Adrenal gland (tissue), 12 donors: ENCODE results near the gene DRGX. TPM values are rescaled to one million over a fixed set of nuclear protein-coding genes. Genes with fewer than 3 reads are reported as not detected.

Experiments used
- DNase-seq, 7 donors: peaks; one replicate each; pipeline ENCODE4 v3.0.0-alpha.2; 2019 to 2020
- H3K27ac ChIP-seq, 5 donors: fragments of 200-600 bp; sonication (generic) in 4 of 5; 1 replicate in 3 of 5; 2 replicates in 2 of 5; pipeline versions ENCODE4 v1.5.1 to v1.8.0; 2016 to 2020; ENCODE audit warnings: mild to moderate bottlenecking in 1 of 5
- H3K27me3 ChIP-seq: fragments of 200-600 bp; 2 replicates; pipeline ENCODE4 v1.8.0; 2021
- H3K36me3 ChIP-seq, 2 donors: fragments of 200-600 bp; replicated peaks in 1 of 2; 1 replicate in 1 of 2; 2 replicates in 1 of 2; pipeline versions ENCODE4 v1.5.1 to v1.8.0; 2018 to 2022
- H3K4me1 ChIP-seq, 2 donors: fragments of 200-600 bp; replicated peaks in 1 of 2; 1 replicate in 1 of 2; 2 replicates in 1 of 2; pipeline versions ENCODE4 v1.5.1 to v1.8.0; 2018 to 2021
- H3K4me3 ChIP-seq, 4 donors: fragments of 200-600 bp; sonication (generic) in 3 of 4; one replicate each; pipeline ENCODE4 v1.5.1; 2016 to 2018
- H3K9me3 ChIP-seq, 3 donors: fragments of 200-600 bp; sonication (generic) in 1 of 3; replicated peaks in 1 of 3; 1 replicate in 2 of 3; 2 replicates in 1 of 3; pipeline versions ENCODE4 v1.5.1 to v1.8.0; 2016 to 2021
- CTCF ChIP-seq, 6 experiments: fragments of 450-650 bp in 4 of 6; fragments of 200-600 bp in 2 of 6; sonication (generic) in 1 of 6; IDR thresholded peaks; 1 replicate in 5 of 6; 2 replicates in 1 of 6; pipeline versions ENCODE4 v1.5.1 to v1.8.0; 2016 to 2021; ENCODE audit warnings: antibody characterized with exemption in 6 of 6, mild to moderate bottlenecking in 2 of 6, moderate library complexity in 1 of 6
- POLR2A ChIP-seq, 2 donors: fragments of 450-650 bp; IDR thresholded peaks; one replicate each; pipeline ENCODE4 v1.6.1; 2017; ENCODE audit warnings: antibody characterized with exemption in 2 of 2, mild to moderate bottlenecking in 2 of 2, moderate library complexity in 1 of 2
- WGBS, 4 donors: extraction: QIAGEN DNeasy Blood & Tissue Kit in 2 of 4; methylation state at CpG; one replicate each; pipeline versions ENCODE4 v1.1.5 to v1.1.7; 2013 to 2017; 5-methylcytosine and 5-hydroxymethylcytosine counted together
- intact Hi-C, 2 donors: fragments of 100-400 bp; cut with DNase I; formaldehyde crosslinking; loops; one replicate each; pipeline versions ENCODE4 v1.14.1 to v1.15.0; 2022 to 2023
- polyA plus RNA-seq, 3 donors: library from polyadenylated mRNA; stranded (reverse); fragments of 200-250 nt in 2 of 3; fragments of 350-450 nt in 1 of 3; fragmentation: Illumina TruSeq in 1 of 3; extraction: RNeasy Lipid Tissue Mini Kit (QIAGEN cat#74804) in 1 of 3; gene quantifications; one replicate each; pipeline ENCODE4 v1.2.3, GENCODE V29; 2013 to 2014
- total RNA-seq, 9 donors: library from RNA; depleted of rRNA in 4 of 9; stranded (reverse); fragments of >200 nt in 4 of 9; fragments of 120-200 nt in 1 of 9; fragmentation: NEBNext Ultra II Directional in 1 of 9; extraction: Animal tissue kit (Norgen Biotek cat#: 25700) in 1 of 9; gene quantifications; one replicate each; pipeline versions ENCODE4 v1.1.0 to v1.2.4, GENCODE V29; 2013 to 2023
- donor health status: healthy with polysubstance abuse.
- donor health status: Bipolar disorder and iron deficiency.
- donor health status: DM: yes; HTN: yes; CAD: no.
- donor health status: DM: no; HTN: no; CAD: no.
- donor health status: DM: no; HTN: no; CAD: no.
- donor health status: DM: yes; HTN: yes; CAD: no.

Gene DRGX
- total and polyA plus RNA-seq, 12 donors: 0.06 to 9.6 (median 2.8) TPM; not detected in 4

GRCh38 chr10:49347827-49348226, 48.1 kb downstream of the DRGX start:
- H3K36me3 ChIP-seq: no peaks in the 10 kb centered on the region
- H3K27ac ChIP-seq: no peak overlapping the region
- TF ChIP-seq POLR2A (IDR thresholded peaks at IDR 0.05): no peak
- intact Hi-C loops: no loop called here
- no peaks in the 10 kb centered on the region for H3K4me1 ChIP-seq
- H3K4me3 ChIP-seq: no peak overlapping the region
- 71 to 88% (median 76%) methylated on average over 3 of the region's 3 CpGs for WGBS, 4 donors
- no peaks in the 10 kb centered on the region for H3K27me3 ChIP-seq
- no peak for DNase-seq
- no peaks in the 10 kb centered on the region for H3K9me3 ChIP-seq

GRCh38 chr10:49347342-49347741, 48.5 kb downstream of the DRGX start:
- no peaks in the 10 kb centered on the region for H3K9me3 ChIP-seq
- no peaks in the 10 kb centered on the region for H3K4me1 ChIP-seq
- no peak overlapping the region for H3K27ac ChIP-seq
- intact Hi-C loops: no loop called here
- 84 to 94% (median 89%) methylated on average over 3 to 4 of the region's 4 CpGs for WGBS, 4 donors
- H3K36me3 ChIP-seq: no peaks in the 10 kb centered on the region
- TF ChIP-seq CTCF (IDR thresholded peaks at IDR 0.05) (no peak), POLR2A (IDR thresholded peaks at IDR 0.05) (no peak)
- H3K4me3 ChIP-seq: no peak overlapping the region
- DNase-seq: no peak
- H3K27me3 ChIP-seq: no peaks in the 10 kb centered on the region

DNA sequence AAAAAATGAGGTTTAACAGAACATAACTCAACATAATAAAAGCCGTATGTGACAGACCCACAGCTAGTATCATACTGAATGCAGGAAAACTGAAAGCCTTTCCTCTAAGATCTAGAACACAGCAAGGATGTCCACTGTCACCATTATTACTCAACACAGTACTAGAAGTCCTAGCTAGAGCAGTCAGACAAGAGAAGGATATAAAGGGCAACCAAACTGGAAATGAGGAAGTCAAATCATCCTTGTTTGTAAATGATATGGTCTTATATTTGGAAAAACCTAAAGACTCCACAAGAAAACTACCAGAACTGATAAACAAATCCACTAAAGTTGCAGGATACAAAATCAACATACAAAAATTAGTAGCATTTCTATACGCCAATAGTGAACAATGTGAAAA, 51.0 kb downstream of the DRGX start:
- Histone ChIP-seq H3K27me3 (no peaks in the 10 kb centered on the region), H3K9me3 (no peaks in the 10 kb centered on the region), H3K4me3 (no peak overlapping the region), H3K27ac (no peak overlapping the region), H3K36me3 (no peaks in the 10 kb centered on the region), H3K4me1 (no peaks in the 10 kb centered on the region)
- 58 to 75% (median 62%) methylated on average over 2 of the region's 2 CpGs for WGBS, 4 donors
- intact Hi-C loops: no loop called here
- no peak for DNase-seq
- TF ChIP-seq POLR2A (IDR thresholded peaks at IDR 0.05) (no peak), CTCF (IDR thresholded peaks at IDR 0.05) (no peak)

DNA sequence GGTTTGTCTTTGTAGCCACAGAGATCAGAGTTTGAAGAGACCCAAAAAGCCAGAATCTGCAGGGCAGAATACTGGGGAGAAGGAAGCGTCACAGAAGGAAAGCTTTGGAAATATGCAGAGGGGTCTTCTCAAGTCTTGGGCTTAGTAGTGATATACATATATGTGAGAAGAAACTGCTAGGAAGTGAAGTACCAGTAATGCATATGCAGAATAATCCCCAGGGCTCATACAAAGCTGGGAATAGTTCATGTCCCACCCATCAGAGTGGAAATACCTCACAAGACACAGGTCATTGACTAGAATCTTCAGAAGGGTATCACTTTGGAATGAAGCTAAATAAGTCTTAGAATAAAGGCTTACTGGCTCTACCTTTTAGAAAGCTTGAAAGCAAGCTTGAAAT, 57.3 kb downstream of the DRGX start:
- DNase-seq: no peak
- Histone ChIP-seq H3K36me3 (no peaks in the 10 kb centered on the region), H3K4me3 (no peak overlapping the region), H3K4me1 (no peaks in the 10 kb centered on the region), H3K27ac (no peak overlapping the region), H3K9me3 (no peaks in the 10 kb centered on the region), H3K27me3 (no peaks in the 10 kb centered on the region)
- 77 to 82% (median 80%) methylated on average over 1 of the region's 1 CpG for WGBS, 4 donors
- TF ChIP-seq CTCF (IDR thresholded peaks at IDR 0.05): no peak
- no peak for TF ChIP-seq POLR2A (IDR thresholded peaks at IDR 0.05)
- intact Hi-C loops: no loop called here

GRCh38 chr10:49335364-49335972, 60.4 kb downstream of the DRGX start:
- no peak overlapping the region for H3K27ac ChIP-seq
- no peaks in the 10 kb centered on the region for H3K9me3 ChIP-seq
- WGBS, 4 donors: 61 to 78% (median 68%) methylated on average over 1 of the region's 1 CpG
- H3K4me3 ChIP-seq: no peak overlapping the region
- intact Hi-C loops: no loop called here
- no peak for TF ChIP-seq POLR2A (IDR thresholded peaks at IDR 0.05)
- no peak for TF ChIP-seq CTCF (IDR thresholded peaks at IDR 0.05)
- DNase-seq: no peak
- no peaks in the 10 kb centered on the region for H3K27me3 ChIP-seq
- no peaks in the 10 kb centered on the region for H3K4me1 ChIP-seq
- H3K36me3 ChIP-seq: no peaks in the 10 kb centered on the region
